C4-2B (cell line): ENCODE data around the gene ZFP1.

ENCODE experiments used
- CTCF ChIP-seq: fragments of 450-650 bp; conservative IDR thresholded peaks from 2 replicates; pipeline ENCODE4 v1.5.1; 2017; ENCODE audit warnings: mild to moderate bottlenecking
- ZFX ChIP-seq: fragments of 450-650 bp; IDR thresholded peaks from 2 replicates; pipeline ENCODE4 v1.6.1; 2017

- TF ChIP-seq CTCF (no peak), ZFX (no peak)
Measured at GRCh38 chr16:75112734-75113491, 35.4 kb upstream of the ZFP1 start.
